Body of pancreas (tissue), 4 donors: ENCODE measurements around the gene PRR29.

Experiments used
- CTCF ChIP-seq, 7 experiments: fragments of 450-650 bp in 4 of 7; fragments of 200-600 bp in 3 of 7; sonication (generic) in 3 of 7; IDR thresholded peaks; one replicate each; pipeline ENCODE4 v1.5.1; 2016 to 2019; ENCODE audit warnings: antibody characterized with exemption in 7 of 7
- POLR2A ChIP-seq, 3 donors: fragments of 450-650 bp; IDR thresholded peaks; one replicate each; pipeline ENCODE4 v1.6.1; 2016; ENCODE audit warnings: antibody characterized with exemption in 3 of 3, mild to moderate bottlenecking in 2 of 3

DNA sequence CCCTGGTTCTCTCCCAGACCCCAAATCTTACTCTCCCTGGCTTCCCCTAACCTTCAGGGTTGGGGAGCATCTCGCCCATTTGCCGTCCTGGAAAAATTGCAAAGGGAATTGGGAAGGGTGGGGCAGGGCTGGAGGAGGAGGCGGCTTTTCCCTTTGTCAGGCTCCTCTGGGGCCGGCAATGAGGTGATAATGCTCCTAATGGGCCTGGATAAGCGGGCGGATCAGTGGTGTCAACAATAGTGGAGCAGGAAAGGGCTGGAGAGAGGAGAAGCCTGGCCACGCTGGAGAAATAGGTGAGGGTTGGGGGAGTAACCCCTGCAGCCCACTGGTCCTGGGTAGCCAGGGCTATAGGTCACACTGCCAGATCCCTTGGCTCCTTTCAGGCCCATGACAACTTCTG, 37.7 kb upstream of the PRR29 start:
- TF ChIP-seq CTCF (IDR thresholded peaks at IDR 0.05) (no peak), POLR2A (IDR thresholded peaks at IDR 0.05) (no peak)
